ENCODE results near the gene NSUN2. TPM values are rescaled to one million over a fixed set of nuclear protein-coding genes. Genes with fewer than 3 reads are reported as not detected.

The NSUN2 gene
- total and polyA plus RNA-seq, 2 of the 4 experiments (the other 2 are of a cell fraction): 51.1 to 61.1 TPM

GRCh38 chr5:6551287-6551954, 81.4 kb downstream of the NSUN2 start:
- ChIA-PET POLR2A (ENCODE audit: unreplicated experiment) (no interaction called here), CTCF (no interaction called here)
- Histone ChIP-seq H4K91ac (ENCODE audit: insufficient read depth, low read depth, low read length) (no peak overlapping the region), H4K5ac (ENCODE audit: low read depth, low read length) (no peak overlapping the region), H3K4me1 (ENCODE audit: control insufficient read depth, insufficient read depth, low read length) (no peaks in the 10 kb centered on the region), H2AK9ac (replicated peaks; ENCODE audit: low read depth, low read length, poor library complexity) (no peak overlapping the region), H2BK120ac (ENCODE audit: low read depth, low read length) (no peak overlapping the region), H3K9me1 (ENCODE audit: insufficient read depth, low read length) (no peaks in the 10 kb centered on the region), H3K14ac (replicated peaks; ENCODE audit: low read depth, low read length) (no peak overlapping the region), H3K4ac (ENCODE audit: low read depth, low read length) (no peak overlapping the region), H3K9me3 (ENCODE audit: control insufficient read depth, insufficient read depth, low read length) (no peaks in the 10 kb centered on the region), H4K20me1 (ENCODE audit: insufficient read depth, low read length) (no peaks in the 10 kb centered on the region), H3K23ac (ENCODE audit: low read depth, low read length) (no peak overlapping the region), H3K36me3 (ENCODE audit: control insufficient read depth, insufficient read depth, low read length) (no peaks in the 10 kb centered on the region), H2AK5ac (ENCODE audit: low read depth, low read length) (no peak overlapping the region), H3K27me3 (ENCODE audit: control insufficient read depth, insufficient read depth, low read length) (peaks cover 2% of the 10 kb centered on the region; the same call in 1 of the 2 replicates), H2BK15ac (ENCODE audit: low read depth, low read length) (no peak overlapping the region), H3K9ac (ENCODE audit: low read depth, low read length) (no peak overlapping the region), H2BK20ac (ENCODE audit: low read depth, low read length) (no peak overlapping the region), H2BK5ac (ENCODE audit: low read depth, low read length, poor library complexity, severe bottlenecking) (no peak overlapping the region), H3K4me2 (ENCODE audit: low read depth, low read length) (no peak overlapping the region), H3K79me1 (ENCODE audit: low read depth in 1 of 2, low read length in 2 of 2) (no peaks in the 10 kb centered on the region), H4K8ac (ENCODE audit: low read depth in 2 of 2, low read length in 2 of 2) (no peak overlapping the region), H3K18ac (ENCODE audit: low read depth, low read length) (no peak overlapping the region), H2AFZ (replicated peaks; ENCODE audit: low read length, poor library complexity) (no peak overlapping the region), H3K27ac (ENCODE audit: insufficient read depth, low read length) (no peak overlapping the region), H3K56ac (ENCODE audit: extremely low read depth, insufficient read depth, low read length) (no peak overlapping the region), H3K4me3 (ENCODE audit: insufficient read depth, low read depth, low read length) (no peak overlapping the region)
- DNase-seq: no peak
- intact Hi-C loops (cut with micrococcal nuclease): no loop called here
- no TSS peak for BruUV-seq (replicated peaks)
- 65% methylated on average over 5 of the region's 17 CpGs; no CpG with 5 or more reads in 1 of the 2 experiments for WGBS, 2 experiments (ENCODE audit: extremely low coverage in 2 of 2, insufficient read length in 1 of 2)
- in situ Hi-C loops (cut with MboI; ENCODE audit: low sequenced_read_pairs): no loop called here
- TF ChIP-seq ELK1 (IDR thresholded peaks at IDR 0.05; ENCODE audit: borderline replicate concordance, low read depth, low read length) (no peak), CHD1 (IDR thresholded peaks at IDR 0.05; ENCODE audit: low read depth, low read length) (no peak), RFX5 (IDR thresholded peaks at IDR 0.05; ENCODE audit: low read depth, low read length) (no peak), MXI1 (IDR thresholded peaks at IDR 0.05; ENCODE audit: borderline replicate concordance, low read depth, low read length) (no peak), CTCF (conservative IDR thresholded peaks at IDR 0.05; ENCODE audit: low read depth, low read length) (no peak), FOS (IDR thresholded peaks at IDR 0.05; ENCODE audit: low read depth, low read length) (no peak), NFE2L2 (IDR thresholded peaks at IDR 0.05; ENCODE audit: low read depth, low read length) (no peak), RAD21 (IDR thresholded peaks at IDR 0.05; ENCODE audit: low read length) (no peak), MAFK (IDR thresholded peaks at IDR 0.05; ENCODE audit: low read depth, low read length) (no peak), USF2 (IDR thresholded peaks at IDR 0.05; ENCODE audit: low read depth, low read length) (no peak), MAZ (IDR thresholded peaks at IDR 0.05; ENCODE audit: borderline replicate concordance, low read depth, low read length) (no peak), BHLHE40 (IDR thresholded peaks at IDR 0.05; ENCODE audit: low read depth, low read length) (no peak), SMC3 (IDR thresholded peaks at IDR 0.05; ENCODE audit: low read depth, low read length) (no peak), RCOR1 (IDR thresholded peaks at IDR 0.05; ENCODE audit: insufficient replicate concordance, low read length) (no peak), CEBPB (IDR thresholded peaks at IDR 0.05; ENCODE audit: low read depth, low read length) (no peak), POLR2A (IDR thresholded peaks at IDR 0.05; ENCODE audit: low read depth, low read length) (no peak)
- ATAC-seq (ENCODE audit: low read depth): no peak
- dilution Hi-C loops (cut with HindIII; ENCODE audit: low sequenced_read_pairs, unreplicated experiment): no loop called here
